ENCODE results near the gene HABP4.

- TF ChIP-seq POLR2AphosphoS5 (IDR thresholded peaks at IDR 0.05; ENCODE audit: low read depth, low read length) (no peak), SIN3A (IDR thresholded peaks at IDR 0.05; ENCODE audit: borderline replicate concordance, insufficient read depth, low read length) (no peak), REST (IDR thresholded peaks at IDR 0.05; ENCODE audit: insufficient read depth in 1 of 2, low read depth in 2 of 2, low read length in 2 of 2) (no peak)
These were observed 13.4 kb upstream of the HABP4 start for GRCh38 chr9:96436456-96437126.

Data from PFSK-1 (cell line).